Stimulated activated CD4-positive, alpha-beta T cell treated with anti-CD3 and anti-CD28 coated beads, Interleukin-4, amount 100 ng/mL, for 24 hours (primary cell): ENCODE results near the gene CST6.
A peak's percentile ranks its signal among the peaks of the same experiment; 100 is the strongest.
"Not testable (repeated sequence)": the region's sequence is repeated elsewhere in the genome, so short reads cannot be mapped to it uniquely, and the experiment has no call there.

Experiments
- DNase-seq: peaks from one replicate; pipeline ENCODE4 v3.0.0-alpha.2; 2020

The CST6 gene

GRCh38 chr11:66015936-66016792, 4.4 kb downstream of the CST6 start:
- DNase-seq, result no peak

GRCh38 chr11:66016793-66017177, 5.0 kb downstream of the CST6 start:
- no peak for DNase-seq

GRCh38 chr11:66017321-66017720, 5.5 kb downstream of the CST6 start:
- DNase-seq, result no peak

GRCh38 chr11:66020212-66020611, 8.4 kb downstream of the CST6 start:
- no peak for DNase-seq

- DNase-seq, result no peak
These were observed 9.0 kb downstream of the CST6 start for GRCh38 chr11:66020618-66021357.

- peak; percentile 81 for DNase-seq
These were observed 10.8 kb downstream of the CST6 start for GRCh38 chr11:66022401-66023185.

- DNase-seq, result not testable (repeated sequence)
These were observed 11.3 kb downstream of the CST6 start for GRCh38 chr11:66023186-66023440.

GRCh38 chr11:66026017-66026529, 14.3 kb downstream of the CST6 start, which contains the start of gene CATSPER1:
TSS of gene CATSPER1 (minus strand) at chr11:66026479. CDS start at chr11:66026379, 100 bp downstream.
- DNase-seq, result no peak

GRCh38 chr11:66032957-66033735, 21.3 kb downstream of the CST6 start:
- no peak for DNase-seq

GRCh38 chr11:66035653-66036333, 24.0 kb downstream of the CST6 start:
- no peak for DNase-seq

GRCh38 chr11:66036334-66036710, 24.5 kb downstream of the CST6 start:
- no peak for DNase-seq

- no peak for DNase-seq
These were observed 25.5 kb downstream of the CST6 start for GRCh38 chr11:66037327-66037726.

GRCh38 chr11:66039765-66040164, 28.0 kb downstream of the CST6 start:
- no peak for DNase-seq

GRCh38 chr11:66042227-66042995, 30.6 kb downstream of the CST6 start:
- DNase-seq, result no peak

GRCh38 chr11:66042996-66043906, 31.4 kb downstream of the CST6 start:
- DNase-seq, result no peak

GRCh38 chr11:66044757-66045156, 32.9 kb downstream of the CST6 start:
- DNase-seq, result peak; percentile 32

- peak; percentile 88 for DNase-seq
These were observed 33.4 kb downstream of the CST6 start for GRCh38 chr11:66045177-66045639.

- DNase-seq, result no peak
These were observed 35.1 kb downstream of the CST6 start for GRCh38 chr11:66046901-66047300.

- DNase-seq, result no peak
These were observed 35.9 kb downstream of the CST6 start for GRCh38 chr11:66047541-66048365.
